Measurements from ENCODE around the gene ATRIP. TPM values are rescaled to one million over a fixed set of nuclear protein-coding genes. Genes with fewer than 3 reads are reported as not detected.

Gene ATRIP
- 9.1 and 9.8 TPM in 2 replicates for polyA plus RNA-seq (2013)

- Histone ChIP-seq H3K4me1 (ENCODE audit: control insufficient read depth in 1 of 2, insufficient read depth in 2 of 2, low read length in 2 of 2) (peaks cover 8 to 9% of the 10 kb centered on the region in 2 experiments), H3K27me3 (ENCODE audit: insufficient read depth, low read length) (no peaks in the 10 kb centered on the region), H3K4me3 (ENCODE audit: low read depth, low read length) (peak within 1 kb of the TSS; percentile 87), H2BK12ac (ENCODE audit: low read length) (no peak within 1 kb of the TSS), H3K18ac (ENCODE audit: low read length) (peak within 1 kb of the TSS; percentile 16), H3K14ac (ENCODE audit: low read length) (peak within 1 kb of the TSS; percentile 40), H2AFZ (ENCODE audit: insufficient read depth, low read length, poor library complexity) (peak within 1 kb of the TSS; percentile 83), H2AK5ac (ENCODE audit: low read length) (no peak within 1 kb of the TSS), H3K79me1 (ENCODE audit: low read length) (peaks cover 1% of the 10 kb centered on the region), H3K27ac (ENCODE audit: low read depth, low read length) (peak within 1 kb of the TSS; percentile 81), H3K36me3 (ENCODE audit: control insufficient read depth in 1 of 2, insufficient read depth in 2 of 2, low read length in 2 of 2) (peaks cover 20 to 24% of the 10 kb centered on the region in 2 experiments), H4K12ac (ENCODE audit: low read depth, low read length) (peak within 1 kb of the TSS; percentile 56), H4K91ac (ENCODE audit: low read depth, low read length) (peak within 1 kb of the TSS; percentile 53), H3K23ac (ENCODE audit: low read length) (no peak within 1 kb of the TSS), H3K9ac (ENCODE audit: low read length) (peak within 1 kb of the TSS; percentile 79), H3K4ac (ENCODE audit: low read depth, low read length) (peak within 1 kb of the TSS; percentile 41), H4K8ac (ENCODE audit: low read depth, low read length) (peak within 1 kb of the TSS; percentile 84), H2BK120ac (ENCODE audit: insufficient read depth, low read length, poor library complexity) (peak within 1 kb of the TSS; percentile 14), H2BK5ac (ENCODE audit: low read depth, low read length, poor library complexity) (peak within 1 kb of the TSS; percentile 35), H3K4me2 (ENCODE audit: low read length) (peak within 1 kb of the TSS; percentile 81), H3K79me2 (ENCODE audit: control insufficient read depth, insufficient read depth, low read length, poor library complexity) (no peaks in the 10 kb centered on the region), H3K9me3 (ENCODE audit: insufficient read depth, low read depth, low read length) (no peaks in the 10 kb centered on the region)
- no CpG with 5 or more reads among the region's 91 CpGs for WGBS (ENCODE audit: extremely low coverage, insufficient coverage, insufficient read length)
- peak; percentile 87 to 93 for DNase-seq
Observed at GRCh38 chr3:48446425-48447193, at the start of gene ATRIP. Gene ATRIP (plus strand): TSS chr3:48446737. CDS start chr3:48446846, 109 bp downstream.

GRCh38 chr3:48397767-48398681 lies 48.5 kb upstream of the ATRIP start:
- Histone ChIP-seq H3K9ac (ENCODE audit: low read length) (no peak overlapping the region), H3K4me1 (ENCODE audit: control insufficient read depth in 1 of 2, insufficient read depth in 2 of 2, low read length in 2 of 2) (no peaks in the 10 kb centered on the region), H4K12ac (ENCODE audit: low read depth, low read length) (no peak overlapping the region), H3K4ac (ENCODE audit: low read depth, low read length) (no peak overlapping the region), H3K18ac (ENCODE audit: low read length) (no peak overlapping the region), H4K91ac (ENCODE audit: low read depth, low read length) (no peak overlapping the region), H3K27ac (ENCODE audit: low read depth, low read length) (no peak overlapping the region), H3K36me3 (ENCODE audit: control insufficient read depth in 1 of 2, insufficient read depth in 2 of 2, low read length in 2 of 2) (peaks cover 4% of the 10 kb centered on the region in 2 experiments), H3K4me2 (ENCODE audit: low read length) (no peak overlapping the region), H2AFZ (ENCODE audit: insufficient read depth, low read length, poor library complexity) (no peak overlapping the region), H3K9me3 (ENCODE audit: insufficient read depth, low read depth, low read length) (no peaks in the 10 kb centered on the region), H3K79me1 (ENCODE audit: low read length) (no peaks in the 10 kb centered on the region), H3K4me3 (ENCODE audit: low read depth, low read length) (no peak overlapping the region), H3K23ac (ENCODE audit: low read length) (no peak overlapping the region), H3K79me2 (ENCODE audit: control insufficient read depth, insufficient read depth, low read length, poor library complexity) (no peaks in the 10 kb centered on the region), H4K8ac (ENCODE audit: low read depth, low read length) (no peak overlapping the region), H3K14ac (ENCODE audit: low read length) (no peak overlapping the region), H2BK120ac (ENCODE audit: insufficient read depth, low read length, poor library complexity) (no peak overlapping the region), H3K27me3 (ENCODE audit: insufficient read depth, low read length) (no peaks in the 10 kb centered on the region), H2BK12ac (ENCODE audit: low read length) (no peak overlapping the region), H2BK5ac (ENCODE audit: low read depth, low read length, poor library complexity) (no peak overlapping the region), H2AK5ac (ENCODE audit: low read length) (no peak overlapping the region)
- no peak for DNase-seq
- WGBS (ENCODE audit: extremely low coverage, insufficient coverage, insufficient read length), result no CpG with 5 or more reads among the region's 9 CpGs

GRCh38 chr3:48398701-48399386 lies 47.7 kb upstream of the ATRIP start:
- Histone ChIP-seq H3K9ac (ENCODE audit: low read length) (no peak overlapping the region), H3K18ac (ENCODE audit: low read length) (no peak overlapping the region), H3K4me2 (ENCODE audit: low read length) (no peak overlapping the region), H3K4me1 (ENCODE audit: control insufficient read depth in 1 of 2, insufficient read depth in 2 of 2, low read length in 2 of 2) (no peaks in the 10 kb centered on the region), H2BK120ac (ENCODE audit: insufficient read depth, low read length, poor library complexity) (no peak overlapping the region), H3K27ac (ENCODE audit: low read depth, low read length) (no peak overlapping the region), H3K36me3 (ENCODE audit: control insufficient read depth in 1 of 2, insufficient read depth in 2 of 2, low read length in 2 of 2) (peaks cover 9 to 12% of the 10 kb centered on the region in 2 experiments), H2BK12ac (ENCODE audit: low read length) (no peak overlapping the region), H3K27me3 (ENCODE audit: insufficient read depth, low read length) (no peaks in the 10 kb centered on the region), H4K12ac (ENCODE audit: low read depth, low read length) (no peak overlapping the region), H2BK5ac (ENCODE audit: low read depth, low read length, poor library complexity) (no peak overlapping the region), H3K79me1 (ENCODE audit: low read length) (no peaks in the 10 kb centered on the region), H3K4me3 (ENCODE audit: low read depth, low read length) (no peak overlapping the region), H3K4ac (ENCODE audit: low read depth, low read length) (no peak overlapping the region), H4K8ac (ENCODE audit: low read depth, low read length) (no peak overlapping the region), H2AK5ac (ENCODE audit: low read length) (no peak overlapping the region), H3K23ac (ENCODE audit: low read length) (no peak overlapping the region), H3K14ac (ENCODE audit: low read length) (no peak overlapping the region), H3K79me2 (ENCODE audit: control insufficient read depth, insufficient read depth, low read length, poor library complexity) (no peaks in the 10 kb centered on the region), H3K9me3 (ENCODE audit: insufficient read depth, low read depth, low read length) (no peaks in the 10 kb centered on the region), H2AFZ (ENCODE audit: insufficient read depth, low read length, poor library complexity) (no peak overlapping the region), H4K91ac (ENCODE audit: low read depth, low read length) (no peak overlapping the region)
- no peak for DNase-seq
- no CpG with 5 or more reads among the region's 11 CpGs for WGBS (ENCODE audit: extremely low coverage, insufficient coverage, insufficient read length)

Measured in trophoblast cell (in vitro differentiated cells and primary cell).